ENCODE measurements around the gene CHD9.

DNA sequence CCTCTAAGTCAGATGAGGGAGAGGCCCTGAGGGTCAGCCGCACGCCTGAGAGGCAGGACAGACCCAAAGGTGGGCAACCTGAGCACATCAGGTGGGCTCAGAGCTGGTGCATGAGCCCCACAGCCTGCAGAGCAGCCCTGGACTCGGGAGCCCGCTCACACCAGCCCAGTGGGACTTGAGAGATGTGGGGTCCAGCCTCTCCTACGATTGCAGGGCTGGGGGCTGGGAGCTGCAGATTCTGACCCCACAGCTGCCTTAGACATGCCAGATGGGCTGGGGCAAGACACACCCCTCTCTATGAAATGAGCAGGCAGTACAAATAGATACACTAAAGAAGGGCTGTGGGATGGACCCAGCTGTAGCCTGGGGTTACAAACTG, 302.4 kb downstream of the CHD9 start:
- TF ChIP-seq, protein P1, sequence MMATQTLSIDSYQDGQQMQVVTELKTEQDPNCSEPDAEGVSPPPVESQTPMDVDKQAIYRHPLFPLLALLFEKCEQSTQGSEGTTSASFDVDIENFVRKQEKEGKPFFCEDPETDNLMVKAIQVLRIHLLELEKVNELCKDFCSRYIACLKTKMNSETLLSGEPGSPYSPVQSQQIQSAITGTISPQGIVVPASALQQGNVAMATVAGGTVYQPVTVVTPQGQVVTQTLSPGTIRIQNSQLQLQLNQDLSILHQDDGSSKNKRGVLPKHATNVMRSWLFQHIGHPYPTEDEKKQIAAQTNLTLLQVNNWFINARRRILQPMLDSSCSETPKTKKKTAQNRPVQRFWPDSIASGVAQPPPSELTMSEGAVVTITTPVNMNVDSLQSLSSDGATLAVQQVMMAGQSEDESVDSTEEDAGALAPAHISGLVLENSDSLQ (IDR thresholded peaks at IDR 0.05): no peak
- TF ChIP-seq FOXM1 (IDR thresholded peaks at IDR 0.05; ENCODE audit: borderline replicate concordance) (no peak), ZNF384 (IDR thresholded peaks at IDR 0.05) (no peak), LEF1 (IDR thresholded peaks at IDR 0.05; ENCODE audit: borderline replicate concordance) (no peak), TARDBP (IDR thresholded peaks at IDR 0.05) (no peak), ARNT (IDR thresholded peaks at IDR 0.05) (no peak), L3MBTL2 (conservative IDR thresholded peaks at IDR 0.05) (no peak)
